HG02973 (cell line): ENCODE data around the gene CXCL6.

Source experiments
- ATAC-seq: cut with Tn5 transposase; IDR thresholded peaks from one replicate; pipeline ENCODE4 v1.9.1; 2021; ENCODE audit warnings: moderate library complexity; ENCODE audit not compliant: unreplicated experiment

The CXCL6 gene

DNA sequence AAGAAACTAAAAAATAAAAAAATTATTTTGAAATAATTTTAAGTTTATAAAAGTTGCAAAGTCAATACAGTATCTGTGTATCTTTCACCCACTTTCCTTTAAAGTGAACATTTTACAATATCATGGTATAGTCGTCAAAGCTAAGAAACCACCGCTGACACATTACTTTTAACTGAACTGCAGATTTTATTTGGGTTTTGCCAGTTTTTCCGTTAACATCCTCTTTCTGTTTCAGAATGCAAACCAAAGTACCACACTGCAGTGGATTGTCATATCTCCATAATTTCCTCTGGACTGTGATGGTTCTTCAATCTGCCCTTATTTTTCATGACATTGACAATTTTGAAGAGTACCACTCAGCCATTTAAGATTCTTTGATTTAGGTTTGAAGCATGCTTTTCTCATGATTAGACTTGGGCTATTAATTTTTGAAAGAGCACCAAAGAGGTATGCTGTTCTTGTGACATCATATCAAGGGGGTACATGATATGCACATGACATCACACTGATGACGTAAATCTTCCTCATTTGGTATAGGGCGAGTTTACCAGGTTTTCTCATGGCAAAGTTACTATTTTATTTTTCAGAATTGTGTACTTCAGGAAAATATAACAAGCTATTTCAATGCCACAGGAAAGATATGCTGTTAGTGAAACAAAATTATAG lies 29.1 kb downstream of the CXCL6 start:
- no peak for ATAC-seq

GRCh38 chr4:73866246-73866645 lies 29.8 kb downstream of the CXCL6 start:
- ATAC-seq: no peak

DNA sequence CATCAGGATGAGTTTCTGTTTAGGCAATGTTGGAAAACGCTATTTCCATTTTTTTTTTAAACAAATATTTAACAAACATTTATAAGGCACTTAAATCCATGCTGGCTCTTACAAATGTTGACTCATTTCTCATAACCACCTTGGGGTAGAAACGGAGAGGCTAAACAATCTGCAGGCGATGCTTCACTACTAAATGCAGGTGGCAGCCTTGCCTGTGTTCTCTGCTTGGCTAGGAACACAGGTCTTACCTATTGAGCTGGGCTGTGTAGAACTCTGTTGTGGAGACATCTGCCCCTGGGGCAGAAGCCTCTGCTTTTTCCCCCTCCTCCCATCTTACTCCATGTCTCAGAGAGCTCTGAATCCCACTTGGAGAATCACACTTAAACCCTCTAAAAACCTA lies 31.3 kb downstream of the CXCL6 start:
- ATAC-seq: no peak

GRCh38 chr4:73868206-73869129 lies 32.0 kb downstream of the CXCL6 start:
- no peak for ATAC-seq

DNA sequence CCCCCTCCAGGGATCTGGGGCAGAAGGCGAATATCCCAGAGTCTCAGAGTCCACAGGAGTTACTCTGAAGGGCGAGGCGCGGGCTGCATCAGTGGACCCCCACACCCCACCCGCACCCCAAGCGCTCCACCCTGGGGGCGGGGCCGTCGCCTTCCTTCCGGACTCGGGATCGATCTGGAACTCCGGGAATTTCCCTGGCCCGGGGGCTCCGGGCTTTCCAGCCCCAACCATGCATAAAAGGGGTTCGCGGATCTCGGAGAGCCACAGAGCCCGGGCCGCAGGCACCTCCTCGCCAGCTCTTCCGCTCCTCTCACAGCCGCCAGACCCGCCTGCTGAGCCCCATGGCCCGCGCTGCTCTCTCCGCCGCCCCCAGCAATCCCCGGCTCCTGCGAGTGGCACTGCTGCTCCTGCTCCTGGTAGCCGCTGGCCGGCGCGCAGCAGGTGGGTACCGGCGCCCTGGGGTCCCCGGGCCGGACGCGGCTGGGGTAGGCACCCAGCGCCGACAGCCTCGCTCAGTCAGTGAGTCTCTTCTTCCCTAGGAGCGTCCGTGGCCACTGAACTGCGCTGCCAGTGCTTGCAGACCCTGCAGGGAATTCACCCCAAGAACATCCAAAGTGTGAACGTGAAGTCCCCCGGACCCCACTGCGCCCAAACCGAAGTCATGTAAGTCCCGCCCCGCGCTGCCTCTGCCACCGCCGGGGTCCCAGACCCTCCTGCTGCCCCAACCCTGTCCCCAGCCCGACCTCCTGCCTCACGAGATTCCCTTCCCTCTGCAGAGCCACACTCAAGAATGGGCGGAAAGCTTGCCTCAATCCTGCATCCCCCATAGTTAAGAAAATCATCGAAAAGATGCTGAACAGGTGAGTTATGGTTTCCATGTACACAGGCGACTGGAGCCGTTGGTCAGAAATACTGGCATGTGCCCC lies 32.9 kb downstream of the CXCL6 start, which contains the start of gene CXCL1:
Gene CXCL1 (plus strand): TSS at position 264 of the 926 bp plus-strand sequence. CDS start 78 bp downstream, at position 342.
- no peak for ATAC-seq

DNA sequence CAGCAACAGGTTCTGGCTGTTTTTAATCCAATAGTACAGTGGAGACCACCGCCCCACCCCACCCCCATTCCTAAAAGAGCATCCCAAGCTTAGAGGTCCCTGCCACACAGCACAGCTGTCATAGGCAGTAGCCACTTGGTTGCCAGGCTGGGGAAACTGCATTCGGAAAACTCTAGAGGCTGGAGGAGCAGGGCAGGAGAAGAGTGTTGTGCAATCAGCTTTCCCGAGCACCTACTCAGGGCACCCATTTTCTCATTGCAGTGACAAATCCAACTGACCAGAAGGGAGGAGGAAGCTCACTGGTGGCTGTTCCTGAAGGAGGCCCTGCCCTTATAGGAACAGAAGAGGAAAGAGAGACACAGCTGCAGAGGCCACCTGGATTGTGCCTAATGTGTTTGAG lies 33.8 kb downstream of the CXCL6 start:
- ATAC-seq: no peak

DNA sequence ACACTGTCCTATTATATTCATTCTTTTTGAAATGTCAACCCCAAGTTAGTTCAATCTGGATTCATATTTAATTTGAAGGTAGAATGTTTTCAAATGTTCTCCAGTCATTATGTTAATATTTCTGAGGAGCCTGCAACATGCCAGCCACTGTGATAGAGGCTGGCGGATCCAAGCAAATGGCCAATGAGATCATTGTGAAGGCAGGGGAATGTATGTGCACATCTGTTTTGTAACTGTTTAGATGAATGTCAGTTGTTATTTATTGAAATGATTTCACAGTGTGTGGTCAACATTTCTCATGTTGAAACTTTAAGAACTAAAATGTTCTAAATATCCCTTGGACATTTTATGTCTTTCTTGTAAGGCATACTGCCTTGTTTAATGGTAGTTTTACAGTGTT lies 34.3 kb downstream of the CXCL6 start:
- no peak for ATAC-seq

- ATAC-seq: no peak
These were observed 35.2 kb downstream of the CXCL6 start for GRCh38 chr4:73871511-73872310.

- ATAC-seq: no peak
These were observed 36.0 kb downstream of the CXCL6 start for GRCh38 chr4:73872316-73873108.

GRCh38 chr4:73874386-73874785 lies 37.9 kb downstream of the CXCL6 start:
- no peak for ATAC-seq

GRCh38 chr4:73875401-73875800 lies 38.9 kb downstream of the CXCL6 start:
- no peak for ATAC-seq

DNA sequence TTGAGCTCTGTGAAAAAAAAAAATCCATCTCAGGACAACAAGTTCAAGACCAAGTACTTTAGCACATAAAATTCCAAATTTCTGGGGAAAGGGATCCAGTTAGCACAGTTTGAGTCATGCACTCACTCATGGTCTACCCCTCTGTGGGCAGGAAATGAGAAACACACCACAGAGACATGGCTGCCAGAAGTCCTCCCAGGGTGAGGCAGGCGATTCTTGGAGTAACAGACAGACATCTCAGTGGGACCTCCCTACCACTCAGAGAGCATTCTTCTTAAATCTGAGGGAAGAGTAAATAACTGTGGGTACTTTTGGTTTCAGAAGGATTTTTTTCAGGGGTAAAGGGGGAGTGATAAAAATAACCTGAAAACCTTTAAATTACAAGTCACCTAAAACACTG lies 46.8 kb downstream of the CXCL6 start:
- no peak for ATAC-seq

DNA sequence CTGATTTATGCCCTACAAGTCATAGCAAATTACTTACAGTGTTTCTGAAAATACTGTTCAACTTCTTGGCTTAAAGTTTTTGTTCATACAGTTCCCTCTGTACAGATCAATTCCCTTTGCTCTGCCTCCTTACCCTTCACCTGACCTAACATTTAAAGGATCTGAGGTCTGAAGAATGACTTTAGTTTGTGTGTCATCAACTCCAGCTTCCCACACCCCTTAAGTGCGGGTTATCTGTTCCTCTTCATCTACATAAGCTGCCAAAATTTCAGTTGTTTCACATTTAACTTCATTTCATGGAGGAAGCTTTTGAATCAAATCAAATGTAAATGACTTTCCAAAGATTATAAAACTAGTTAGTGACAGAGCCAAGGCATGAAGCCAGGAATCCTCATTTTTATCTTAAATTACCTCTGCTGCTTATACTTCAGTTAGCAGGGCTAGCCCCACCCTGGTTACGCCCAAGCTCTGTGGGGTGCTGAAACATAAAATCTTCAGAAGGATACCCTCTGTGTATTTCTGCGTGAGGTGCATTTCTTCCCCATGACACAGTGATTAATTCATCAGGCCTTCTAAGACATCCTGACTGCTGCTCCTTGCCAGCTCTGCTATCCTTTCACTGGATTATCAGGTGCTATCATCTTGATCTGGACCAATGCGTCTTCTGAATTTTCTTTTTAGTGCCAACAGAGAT lies 49.2 kb downstream of the CXCL6 start:
- no peak for ATAC-seq
